HG02943 (cell line): Measurements from ENCODE around the gene INSL4.

Source experiments
- ATAC-seq: cut with Tn5 transposase; IDR thresholded peaks from one replicate; pipeline ENCODE4 v1.9.1; 2021; ENCODE audit warnings: mild to moderate bottlenecking, low read depth, moderate library complexity; ENCODE audit not compliant: unreplicated experiment

The INSL4 gene

GRCh38 chr9:5231212-5231611, at the start of gene INSL4:
INSL4 (plus strand) TSS chr9:5231419; CDS start chr9:5231524, 105 bp downstream.
- no peak for ATAC-seq

- no peak for ATAC-seq
Observed at GRCh38 chr9:5184776-5185175, 46.4 kb upstream of the INSL4 start.

GRCh38 chr9:5185220-5185840, 45.9 kb upstream of the INSL4 start, which contains the start of gene INSL6:
INSL6 (minus strand) TSS chr9:5185639; CDS start chr9:5185602, 37 bp downstream.
- no peak for ATAC-seq

GRCh38 chr9:5186416-5187169, 44.6 kb upstream of the INSL4 start:
- no peak for ATAC-seq

GRCh38 chr9:5188060-5188984, 42.9 kb upstream of the INSL4 start:
- ATAC-seq: no peak

- no peak for ATAC-seq
Observed at GRCh38 chr9:5191985-5192384, 39.2 kb upstream of the INSL4 start.

GRCh38 chr9:5193345-5193744, 37.9 kb upstream of the INSL4 start:
- no peak for ATAC-seq

- ATAC-seq: no peak
Observed at GRCh38 chr9:5195463-5195862, 35.8 kb upstream of the INSL4 start.

GRCh38 chr9:5205071-5205470, 26.1 kb upstream of the INSL4 start:
- ATAC-seq: no peak

- ATAC-seq: no peak
Observed at GRCh38 chr9:5230554-5230953, 665 bp upstream of the INSL4 start.

GRCh38 chr9:5263351-5264218, 32.4 kb downstream of the INSL4 start:
- no peak for ATAC-seq

- ATAC-seq: no peak
Observed at GRCh38 chr9:5264219-5264595, 33.0 kb downstream of the INSL4 start.

GRCh38 chr9:5265939-5266338, 34.7 kb downstream of the INSL4 start:
- no peak for ATAC-seq

- no peak for ATAC-seq
Observed at GRCh38 chr9:5269249-5269715, 38.1 kb downstream of the INSL4 start.

- no peak for ATAC-seq
Observed at GRCh38 chr9:5274770-5275169, 43.6 kb downstream of the INSL4 start.

GRCh38 chr9:5278486-5278885, 47.3 kb downstream of the INSL4 start:
- ATAC-seq: no peak
